Endometrial microvascular endothelial cells (primary cell): ENCODE results near the gene NDUFAB1. TPM values are rescaled to one million over a fixed set of nuclear protein-coding genes. Genes with fewer than 3 reads are reported as not detected.

Source experiments
- total RNA-seq: library from RNA; depleted of rRNA; stranded (reverse); fragments of >200 nt; gene quantifications from one replicate; pipeline ENCODE4 v1.2.3, GENCODE V29; 2015; ENCODE audit errors: inconsistent ontology term

The NDUFAB1 gene
- total RNA-seq, 1 donor from 2014 or later = 148 TPM

Other genes starting within 250 kb of the NDUFAB1 start
- 22.8 TPM for gene COG7, start 143.1 kb downstream of the NDUFAB1 start, total RNA-seq
- gene GGA2, start 85.8 kb downstream of the NDUFAB1 start, total RNA-seq = 17.7 TPM
- gene EARS2, start 39.0 kb downstream of the NDUFAB1 start, total RNA-seq = 16.9 TPM
- 64.3 TPM for gene UBFD1, start 38.6 kb downstream of the NDUFAB1 start, total RNA-seq
- gene PALB2, start 45.0 kb upstream of the NDUFAB1 start, total RNA-seq = 11.3 TPM
- gene DCTN5, start 45.1 kb upstream of the NDUFAB1 start, total RNA-seq = 75.9 TPM
- gene PLK1, start 82.6 kb upstream of the NDUFAB1 start, total RNA-seq = 120 TPM
- not detected for gene ERN2, start 116.9 kb upstream of the NDUFAB1 start, total RNA-seq
- not detected for gene CHP2, start 158.7 kb upstream of the NDUFAB1 start, total RNA-seq
- gene PRKCB, start 239.7 kb upstream of the NDUFAB1 start, total RNA-seq = not detected